ENCODE results near the gene KIF13A.
"Not testable (repeated sequence)": the region's sequence is repeated elsewhere in the genome, so short reads cannot be mapped to it uniquely, and the experiment has no call there.

Gene KIF13A

GRCh38 chr6:17869010-17869752 is 118.3 kb downstream of the KIF13A start:
- DNase-seq: no peak

- DNase-seq: no peak
These were observed 119.6 kb downstream of the KIF13A start for GRCh38 chr6:17867880-17868279.

DNA sequence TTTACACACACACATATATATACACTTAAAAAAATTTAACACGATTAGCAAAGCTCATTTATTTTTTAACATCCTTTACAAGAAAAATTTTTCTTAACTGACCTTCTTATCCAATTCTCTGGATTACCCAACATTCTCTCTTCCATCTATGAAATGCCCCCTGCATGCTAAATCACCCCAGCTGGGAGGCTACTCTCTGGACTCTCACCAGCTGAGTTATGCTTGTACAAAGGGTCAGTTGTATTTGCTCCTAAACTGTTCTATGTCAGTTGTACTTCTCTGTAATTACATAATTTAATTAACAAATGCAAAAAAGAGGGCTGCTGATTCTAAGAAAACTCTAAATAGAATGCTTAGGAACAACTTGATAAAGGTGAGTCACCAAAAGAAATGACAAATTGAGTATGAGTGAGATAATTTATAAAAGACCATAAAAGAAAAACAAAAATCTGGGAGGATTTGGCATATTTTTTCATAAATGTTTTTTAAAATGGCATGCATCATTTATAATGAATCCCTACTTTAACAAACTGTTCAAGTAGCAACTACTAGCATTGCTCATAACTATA is 120.5 kb downstream of the KIF13A start:
- DNase-seq: no peak

GRCh38 chr6:17865798-17866725 is 121.4 kb downstream of the KIF13A start:
- no peak for DNase-seq

DNA sequence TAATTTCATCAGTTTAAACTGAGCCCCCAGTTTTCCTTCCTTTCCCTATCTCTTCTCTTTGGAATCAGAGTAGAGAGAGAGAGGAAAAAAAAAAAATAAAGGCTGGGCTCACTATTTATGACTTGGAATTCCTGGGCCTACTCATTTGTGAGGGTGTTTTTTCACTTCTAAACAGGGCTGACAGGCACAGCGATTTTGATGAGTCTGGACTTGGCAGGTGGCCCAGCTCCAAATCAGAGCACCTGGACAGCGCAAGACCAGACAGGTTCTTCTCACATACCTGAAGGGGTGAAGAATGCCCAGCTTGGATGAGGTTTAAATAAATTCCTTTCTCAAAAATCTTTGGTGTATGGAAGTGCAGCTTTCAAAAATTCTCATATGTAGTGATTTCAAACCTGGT is 122.2 kb downstream of the KIF13A start:
- no peak for DNase-seq

- no peak for DNase-seq
These were observed 123.3 kb downstream of the KIF13A start for GRCh38 chr6:17863901-17864754.

DNA sequence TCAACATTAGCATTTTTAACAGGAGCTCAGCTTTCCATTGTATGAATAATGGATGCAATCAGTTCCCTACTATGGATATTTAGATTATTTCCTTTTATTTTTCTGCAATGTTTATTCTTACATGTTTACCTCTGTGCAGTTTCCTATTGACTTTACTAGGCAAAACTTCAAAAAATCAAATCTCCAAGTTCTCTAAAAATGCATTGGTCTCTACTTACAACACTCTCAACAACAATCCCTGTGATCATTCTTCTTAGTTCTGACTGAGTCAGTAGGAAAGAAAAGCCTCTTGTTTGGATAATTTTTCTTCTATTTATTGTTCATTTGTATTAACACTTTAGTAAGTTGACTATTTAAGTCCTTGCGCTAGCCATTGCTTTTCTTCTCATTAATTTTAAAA is 126.1 kb downstream of the KIF13A start:
- DNase-seq: no peak

GRCh38 chr6:17859846-17860245 is 127.6 kb downstream of the KIF13A start:
- DNase-seq: no peak

GRCh38 chr6:17858584-17858983 is 128.9 kb downstream of the KIF13A start:
- DNase-seq: no peak

GRCh38 chr6:17857188-17857587 is 130.2 kb downstream of the KIF13A start:
- DNase-seq: not testable (repeated sequence)

- DNase-seq: no peak
These were observed 131.1 kb downstream of the KIF13A start for GRCh38 chr6:17856306-17856705.

DNA sequence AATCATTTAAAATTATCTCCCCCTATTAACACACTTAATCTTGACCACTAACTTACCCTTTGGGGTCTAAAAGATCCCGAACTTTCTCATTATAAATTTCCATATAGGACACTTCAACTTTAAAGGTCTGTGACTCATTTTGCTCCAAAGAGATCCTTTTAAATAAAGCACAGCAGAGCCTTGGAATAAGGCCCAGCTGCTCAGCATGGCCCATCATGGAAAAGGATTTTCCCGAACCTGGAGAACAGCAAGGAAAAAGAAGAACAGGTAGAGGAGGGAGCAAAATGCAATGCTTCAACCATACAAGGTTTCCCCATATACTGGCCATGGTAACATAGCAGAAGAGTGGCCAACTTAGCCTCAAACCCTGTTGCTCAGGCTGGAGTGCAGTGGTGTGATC is 132.1 kb downstream of the KIF13A start:
- DNase-seq: no peak

GRCh38 chr6:17853533-17853932 is 133.9 kb downstream of the KIF13A start:
- DNase-seq: no peak

DNA sequence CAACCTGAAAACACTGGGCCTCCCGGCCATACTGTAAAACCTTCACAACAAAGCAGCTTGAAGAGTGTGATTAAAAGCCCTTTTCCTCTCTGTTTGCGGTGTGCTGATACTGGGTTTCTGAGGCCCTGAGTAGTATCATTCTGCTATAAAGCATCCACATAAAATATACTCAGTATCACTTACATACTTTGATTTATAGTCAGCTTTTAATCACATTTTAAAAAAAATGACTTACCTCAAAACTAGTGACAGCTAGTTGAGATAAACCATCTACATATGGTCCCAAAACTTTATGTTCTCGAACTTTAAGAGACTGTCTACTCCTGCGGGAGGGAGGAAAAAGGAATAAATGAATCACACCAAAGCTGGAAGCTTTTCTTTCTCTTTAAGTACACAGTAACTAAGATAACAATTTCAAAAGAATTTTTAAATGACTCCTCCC is 135.7 kb downstream of the KIF13A start:
- DNase-seq: no peak

DNA sequence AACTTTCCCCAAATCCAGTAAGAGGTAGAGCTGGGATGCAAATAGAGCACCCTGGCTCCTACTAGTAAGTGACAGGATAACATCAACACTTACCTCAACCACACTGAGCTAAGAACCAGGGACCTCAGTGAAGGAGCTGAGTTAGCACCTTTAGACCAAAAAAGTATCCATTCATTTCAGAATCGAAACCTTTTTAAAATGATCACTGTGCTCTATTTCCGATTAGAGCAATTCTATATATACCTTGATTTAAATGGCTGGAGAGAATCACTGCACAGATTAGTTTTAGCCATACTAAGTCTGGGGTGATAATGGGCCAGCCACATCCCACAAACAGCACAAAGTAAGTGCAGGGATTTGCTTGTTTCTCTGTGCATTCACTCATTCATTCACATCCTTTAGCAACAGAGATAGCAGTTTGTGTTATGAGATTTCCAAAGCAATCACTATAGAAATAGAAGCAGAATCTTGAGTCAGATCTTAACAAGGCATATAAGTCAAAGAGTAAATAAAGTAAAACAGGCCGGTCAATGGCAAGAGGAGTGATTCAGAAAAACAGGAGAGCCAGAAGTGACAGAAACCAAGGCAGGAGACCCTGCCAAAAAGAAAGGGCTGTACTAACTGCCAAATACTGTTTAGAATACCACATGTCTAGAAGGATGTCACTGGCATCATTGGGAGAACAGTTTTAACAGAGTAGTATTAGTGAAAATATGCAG is 136.3 kb downstream of the KIF13A start:
- DNase-seq: no peak

- DNase-seq: no peak
These were observed 137.2 kb downstream of the KIF13A start for GRCh38 chr6:17850281-17850680.

DNA sequence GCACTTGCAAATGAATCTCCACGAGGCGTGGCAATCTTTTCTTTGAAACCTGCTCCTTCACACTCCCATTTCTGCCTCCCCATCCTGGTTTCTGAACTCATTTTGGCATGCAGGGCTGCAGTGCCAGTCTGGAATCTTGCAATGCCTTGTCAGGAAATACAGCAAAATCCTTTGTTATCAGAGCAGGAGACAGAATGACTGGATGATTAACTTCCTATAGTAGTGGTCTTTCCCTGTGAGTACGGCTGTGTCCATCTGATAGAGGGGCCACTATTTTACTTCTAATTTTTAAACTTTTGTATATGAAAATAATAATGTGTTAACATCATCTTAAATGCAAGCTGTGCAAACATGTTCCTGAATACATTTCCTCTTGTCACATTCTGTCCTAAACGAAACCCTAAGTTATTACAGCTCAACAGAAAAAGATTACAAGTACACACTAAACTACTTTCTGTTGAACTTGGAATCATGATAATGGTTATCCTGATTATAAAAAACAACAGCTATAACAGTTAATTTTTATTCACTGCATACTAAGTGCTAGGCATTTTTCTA is 140.2 kb downstream of the KIF13A start:
- DNase-seq: no peak

GRCh38 chr6:17846762-17847161 is 140.7 kb downstream of the KIF13A start:
- DNase-seq: no peak

DNA sequence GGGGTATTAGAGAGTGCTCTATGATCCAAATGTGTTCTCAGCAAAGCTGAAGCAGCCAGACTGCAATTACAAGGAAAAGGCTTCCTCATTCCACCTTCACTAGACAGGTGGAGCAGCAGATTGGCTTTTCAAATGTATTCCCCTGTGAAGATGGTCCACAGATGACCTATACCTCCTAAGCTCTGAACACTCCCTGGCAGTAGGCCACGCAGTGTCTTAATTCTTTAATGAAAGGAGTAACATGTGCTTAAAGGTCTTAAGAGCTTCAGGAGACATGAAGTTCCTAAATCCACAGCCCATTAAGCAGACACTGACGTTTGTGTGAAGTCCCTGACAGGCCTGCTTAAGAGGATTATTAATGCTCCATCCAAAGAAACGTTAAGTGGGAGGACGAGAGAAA is 141.8 kb downstream of the KIF13A start:
- no peak for DNase-seq

- not testable (repeated sequence) for DNase-seq
These were observed 142.5 kb downstream of the KIF13A start for GRCh38 chr6:17844967-17845366.

GRCh38 chr6:17842934-17843821 is 144.3 kb downstream of the KIF13A start:
- DNase-seq: no peak

All from GF-D8 (cell line).